ENCODE results near the gene NDUFS8. TPM values are rescaled to one million over a fixed set of nuclear protein-coding genes. Genes with fewer than 3 reads are reported as not detected.

The NDUFS8 gene
- total and polyA plus RNA-seq, 3 donors from 2014 or later, result 149 to 196 (median 184) TPM

DNA sequence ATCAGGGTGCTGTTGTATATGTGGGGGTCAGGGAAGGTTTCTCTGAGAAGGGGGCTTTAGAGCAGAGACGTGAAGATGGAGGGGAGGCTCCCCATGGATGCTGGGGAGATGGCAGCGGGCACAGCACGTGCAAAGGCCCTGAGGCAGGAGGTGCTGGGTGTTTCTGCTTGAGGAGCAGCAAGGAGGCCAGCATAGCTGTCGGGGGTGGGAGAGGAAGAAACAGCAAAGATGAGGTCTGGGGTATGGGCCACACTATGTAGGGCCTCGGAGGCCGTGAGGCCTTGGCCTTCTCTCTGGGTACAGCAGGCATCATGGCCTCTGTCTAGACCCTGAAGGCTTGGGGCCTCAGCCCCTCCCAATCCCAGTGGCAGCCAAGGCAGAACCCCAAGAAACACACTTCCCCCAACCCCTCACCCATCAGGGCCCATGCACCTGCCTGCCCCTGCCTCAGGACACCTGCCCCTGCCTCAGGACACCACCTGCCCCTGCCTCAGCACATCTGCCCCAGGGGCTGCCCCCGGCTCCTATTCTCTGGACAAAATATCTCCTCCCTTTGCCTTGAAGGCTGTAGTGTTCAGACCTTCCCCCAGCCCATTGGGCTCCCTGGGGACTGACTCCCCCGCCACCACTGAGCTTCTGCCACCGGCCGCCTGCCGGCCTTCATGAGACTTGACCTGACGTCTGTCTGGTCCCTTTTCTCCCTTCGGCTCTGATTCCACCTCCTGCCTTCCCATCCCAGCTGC, 14.1 kb upstream of the NDUFS8 start:
- no peak overlapping the region for H3K27ac ChIP-seq
- no peak overlapping the region for H3K4me3 ChIP-seq
- TF ChIP-seq POLR2A (IDR thresholded peaks at IDR 0.05), result no peak
- TF ChIP-seq CTCF (IDR thresholded peaks at IDR 0.05), result no peak
- no peaks in the 10 kb centered on the region for H3K27me3 ChIP-seq
- H3K9me3 ChIP-seq, result no peaks in the 10 kb centered on the region
- intact Hi-C loops (cut with DNase I; ENCODE audit: low total_unique reads), result no loop called here
- DNase-seq, result no peak
- WGBS, 2 donors, result 55 to 77% methylated on average over 13 of the region's 13 CpGs
- H3K4me1 ChIP-seq, result peaks cover 16% of the 10 kb centered on the region
- no peaks in the 10 kb centered on the region for H3K36me3 ChIP-seq (ENCODE audit: low read depth, missing control alignments)

GRCh38 chr11:68016904-68017817, 13.3 kb upstream of the NDUFS8 start:
- Histone ChIP-seq H3K27me3 (no peaks in the 10 kb centered on the region), H3K9me3 (no peaks in the 10 kb centered on the region), H3K4me1 (peaks cover 16% of the 10 kb centered on the region), H3K27ac (peak overlapping the region in 1 of 2 donors; percentile 45), H3K36me3 (ENCODE audit: low read depth, missing control alignments) (no peaks in the 10 kb centered on the region), H3K4me3 (no peak overlapping the region)
- intact Hi-C loops (cut with DNase I; ENCODE audit: low total_unique reads), result no loop called here
- TF ChIP-seq CTCF (IDR thresholded peaks at IDR 0.05) (no peak), POLR2A (IDR thresholded peaks at IDR 0.05) (no peak)
- peak; percentile 56 for DNase-seq
- 45 to 66% methylated on average over 6 to 16 of the region's 16 CpGs for WGBS, 2 donors

GRCh38 chr11:68017980-68018729, 12.3 kb upstream of the NDUFS8 start:
- no peak for DNase-seq
- H3K9me3 ChIP-seq, result no peaks in the 10 kb centered on the region
- peaks cover 16% of the 10 kb centered on the region for H3K4me1 ChIP-seq
- H3K27ac ChIP-seq, result no peak overlapping the region
- H3K4me3 ChIP-seq, result no peak overlapping the region
- H3K36me3 ChIP-seq (ENCODE audit: low read depth, missing control alignments), result no peaks in the 10 kb centered on the region
- 84 to 89% methylated on average over 16 to 27 of the region's 27 CpGs for WGBS, 2 donors
- TF ChIP-seq POLR2A (IDR thresholded peaks at IDR 0.05), result no peak
- no peak for TF ChIP-seq CTCF (IDR thresholded peaks at IDR 0.05)
- intact Hi-C loops (cut with DNase I; ENCODE audit: low total_unique reads), result no loop called here
- H3K27me3 ChIP-seq, result no peaks in the 10 kb centered on the region

DNA sequence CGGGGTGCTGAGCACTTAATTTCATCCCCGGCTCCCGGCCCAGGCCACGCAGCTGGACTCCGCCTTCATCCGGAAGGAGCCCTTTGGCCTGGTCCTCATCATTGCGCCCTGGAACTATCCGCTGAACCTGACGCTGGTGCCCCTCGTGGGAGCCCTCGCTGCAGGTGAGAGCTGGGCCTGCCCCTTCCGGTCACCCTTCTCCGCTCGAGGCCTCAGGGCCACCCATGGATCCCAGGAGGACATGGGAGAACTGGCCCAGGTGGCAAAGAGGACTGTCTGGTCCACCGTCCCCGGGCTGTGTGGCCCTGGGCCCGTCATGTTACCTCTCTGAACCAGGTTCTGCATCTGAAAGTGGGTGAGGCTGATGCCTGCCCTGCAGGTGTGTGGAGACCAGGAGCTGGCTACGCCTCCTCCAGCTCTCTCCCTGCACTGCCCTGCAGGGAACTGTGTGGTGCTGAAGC, 11.7 kb upstream of the NDUFS8 start:
- TF ChIP-seq POLR2A (IDR thresholded peaks at IDR 0.05), result no peak
- no peak for TF ChIP-seq CTCF (IDR thresholded peaks at IDR 0.05)

More for the DNA sequence above, 11.7 kb upstream of the NDUFS8 start:
- DNase-seq, result no peak
- H3K27me3 ChIP-seq, result no peaks in the 10 kb centered on the region
- H3K9me3 ChIP-seq, result no peaks in the 10 kb centered on the region
- H3K36me3 ChIP-seq (ENCODE audit: low read depth, missing control alignments), result no peaks in the 10 kb centered on the region
- 93 to 94% methylated on average over 18 of the region's 18 CpGs for WGBS, 2 donors
- no peak overlapping the region for H3K27ac ChIP-seq
- intact Hi-C loops (cut with DNase I; ENCODE audit: low total_unique reads), result no loop called here
- H3K4me1 ChIP-seq, result peaks cover 16% of the 10 kb centered on the region
- no peak overlapping the region for H3K4me3 ChIP-seq

All from testis (tissue), 3 donors.